ENCODE data around the gene MYOM1.

Gene MYOM1

DNA sequence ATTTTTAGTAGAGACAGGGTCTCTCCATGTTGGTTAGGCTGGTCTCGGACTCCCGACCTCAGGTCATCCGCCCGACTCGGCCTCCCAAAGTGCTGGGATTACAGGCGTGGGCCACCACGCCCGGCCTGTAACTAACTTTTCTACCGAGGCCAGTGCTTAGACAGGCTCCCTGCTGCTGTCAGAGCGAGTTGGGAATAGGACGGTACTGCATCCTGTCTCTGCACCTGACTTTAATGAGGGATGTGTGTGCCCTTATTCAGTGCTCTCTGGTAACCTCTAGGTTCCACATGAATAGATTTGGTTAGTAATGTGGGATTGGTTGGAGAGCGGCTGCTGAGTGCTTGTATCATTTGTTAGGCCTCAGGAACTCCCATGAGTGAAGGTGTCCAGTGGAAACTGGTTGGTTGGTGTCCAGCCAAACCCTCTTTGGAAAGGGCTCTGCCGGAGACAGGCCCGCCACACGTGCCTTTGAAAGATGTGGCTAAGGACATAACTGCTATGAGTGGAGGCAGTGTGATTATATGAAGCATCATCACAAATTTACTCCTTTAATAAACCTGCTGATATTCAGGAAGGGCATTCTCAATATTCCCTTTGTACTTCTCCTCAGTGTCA lies 36.6 kb downstream of the MYOM1 start:
- FAIRE-seq: no peak

DNA sequence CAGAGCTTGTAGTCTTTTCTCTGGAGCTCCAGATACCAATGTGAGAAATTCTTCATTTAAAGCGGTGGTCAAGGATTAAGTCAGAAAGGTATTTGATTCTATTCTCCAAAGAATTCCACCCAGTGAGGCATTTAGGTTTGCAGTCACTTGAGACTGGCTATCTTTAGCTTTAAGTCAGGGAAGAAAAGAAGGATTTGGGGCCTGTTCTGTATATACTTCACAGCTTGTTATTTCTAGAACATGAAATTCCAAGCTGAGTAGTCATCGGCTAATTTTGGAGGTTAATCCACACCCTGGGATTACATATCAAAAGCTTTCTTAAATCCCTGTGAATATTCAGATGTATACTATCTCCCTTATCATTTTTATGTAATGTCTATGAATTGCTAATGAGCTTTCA lies 39.4 kb downstream of the MYOM1 start:
- FAIRE-seq: no peak

DNA sequence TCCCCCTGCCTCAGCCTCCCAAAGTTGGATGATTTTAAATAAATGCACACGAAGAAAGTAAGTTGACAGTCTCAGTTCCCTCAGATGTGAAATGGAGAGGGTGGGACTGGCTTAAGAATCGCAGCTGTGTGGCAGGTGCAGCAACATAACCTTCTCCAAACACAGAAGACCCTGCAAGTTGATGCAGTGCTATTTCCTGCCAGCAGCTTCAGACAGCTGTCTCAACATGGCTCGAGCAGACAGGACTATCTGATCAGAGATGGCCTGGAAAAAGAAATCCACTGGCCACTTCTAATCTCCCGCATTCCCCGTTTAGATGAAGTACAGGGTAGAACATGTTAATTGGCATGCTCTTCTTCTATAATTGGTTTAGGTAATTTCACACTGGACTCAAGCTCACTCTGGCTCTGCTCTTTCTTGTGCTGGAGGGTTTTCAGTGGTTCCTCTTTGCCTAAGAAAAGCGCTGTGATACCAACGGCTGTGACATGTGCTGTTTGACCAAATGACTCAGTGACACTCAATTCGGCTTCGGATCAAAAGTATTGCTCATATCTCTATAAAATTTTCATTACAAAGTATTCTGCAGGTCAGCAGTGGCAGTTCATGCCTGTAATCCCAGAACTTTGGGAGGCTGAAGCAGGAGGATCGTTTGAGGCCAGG lies 40.2 kb downstream of the MYOM1 start:
- no peak for FAIRE-seq

DNA sequence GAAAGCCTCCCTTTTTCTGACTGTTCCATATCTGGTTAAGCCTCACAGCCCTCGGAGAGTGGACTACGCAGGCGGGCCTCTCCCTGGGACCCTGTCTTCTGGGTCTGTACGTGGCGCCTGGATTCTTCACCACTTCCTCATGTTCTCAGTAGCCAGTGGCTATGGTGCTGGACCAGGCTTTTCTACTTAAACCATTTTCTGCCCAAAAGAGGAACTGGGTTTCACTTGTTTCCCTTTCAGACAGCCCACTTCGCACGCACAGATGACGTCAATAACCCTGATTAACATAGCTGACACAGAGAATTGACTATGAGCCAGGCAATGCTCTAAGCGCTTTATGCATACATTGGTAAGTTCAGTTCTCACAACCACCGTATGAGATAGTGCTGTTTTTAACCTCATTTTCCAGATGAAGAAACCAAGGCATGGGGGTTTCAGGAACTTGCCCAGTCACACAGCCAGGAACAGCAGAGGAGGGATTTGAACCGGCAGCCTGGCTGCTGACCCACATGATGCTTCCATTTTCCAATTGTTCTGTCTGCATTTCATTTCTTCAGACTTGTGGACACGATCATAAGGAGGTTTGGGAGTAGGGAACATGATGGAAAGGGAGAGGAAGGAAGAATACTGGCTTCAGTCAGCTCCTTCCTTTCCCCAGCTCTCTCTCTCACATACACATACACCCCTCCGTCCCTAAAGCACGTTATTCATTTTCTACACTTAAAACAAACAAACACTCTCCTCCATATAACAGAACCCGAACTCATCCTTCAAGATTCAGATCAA lies 41.7 kb downstream of the MYOM1 start:
- no peak for FAIRE-seq

DNA sequence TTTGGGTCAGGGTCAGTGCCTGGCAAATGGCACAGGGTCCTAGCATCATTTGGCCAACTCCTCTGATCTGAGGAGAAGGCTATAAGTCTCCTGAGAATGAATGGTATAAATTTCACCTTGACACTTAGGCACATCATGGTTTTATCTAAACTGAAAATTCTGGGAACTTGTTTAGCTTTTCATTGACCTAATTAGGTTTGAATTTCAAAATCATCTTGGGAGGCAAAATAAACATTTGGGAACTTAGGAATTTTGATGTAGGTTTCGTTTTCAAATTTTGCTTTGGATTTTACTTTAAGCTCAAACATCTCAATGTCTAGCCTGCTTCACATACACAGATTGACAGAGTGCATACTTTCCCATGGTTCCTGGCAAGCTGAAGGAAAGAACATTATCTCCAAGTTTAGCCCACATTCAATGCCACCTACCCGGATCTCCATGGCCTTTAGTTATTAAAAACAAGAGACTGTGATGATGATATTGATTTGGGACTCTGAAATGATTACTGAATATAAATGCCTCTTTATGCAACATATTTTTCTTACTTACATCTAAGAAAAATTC lies 44.5 kb downstream of the MYOM1 start:
- no peak for FAIRE-seq

DNA sequence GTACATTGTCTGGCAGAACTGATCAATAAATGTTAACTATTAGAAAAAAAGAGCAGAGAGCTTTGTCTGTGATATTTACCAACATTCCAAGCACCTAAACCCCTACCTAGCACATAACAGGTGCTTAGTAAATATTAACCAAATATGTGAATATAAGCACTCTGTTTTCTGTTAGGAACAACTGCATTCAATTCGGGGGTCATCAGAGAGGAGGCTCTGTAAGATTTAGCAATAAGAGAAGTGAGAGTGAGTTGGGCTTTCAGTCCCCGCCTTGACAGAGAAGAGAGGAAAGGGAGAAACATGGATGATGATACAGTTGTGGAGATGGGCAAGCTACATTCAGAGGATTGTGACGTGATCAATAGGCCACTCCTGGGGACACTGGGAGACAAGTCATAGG lies 47.7 kb downstream of the MYOM1 start:
- no peak for FAIRE-seq

DNA sequence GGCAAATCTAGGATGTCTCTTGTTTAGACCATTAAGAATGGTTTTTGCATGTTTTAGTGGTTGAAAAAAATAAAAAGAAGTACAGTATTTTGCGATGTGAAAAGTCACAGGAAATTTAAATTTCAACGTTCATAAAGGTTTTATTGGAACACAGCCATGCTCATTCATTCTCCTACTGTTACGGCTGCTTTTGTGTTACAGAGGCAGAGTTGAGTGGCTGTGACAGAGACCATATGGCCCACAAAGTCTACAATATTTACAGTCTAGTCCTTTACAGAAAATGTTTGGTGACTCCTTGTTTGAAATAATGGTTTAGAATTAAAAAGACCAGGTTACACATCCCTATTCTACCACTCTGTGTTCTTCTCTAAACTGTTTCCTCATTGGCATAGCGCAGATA lies 48.1 kb downstream of the MYOM1 start:
- FAIRE-seq: no peak

DNA sequence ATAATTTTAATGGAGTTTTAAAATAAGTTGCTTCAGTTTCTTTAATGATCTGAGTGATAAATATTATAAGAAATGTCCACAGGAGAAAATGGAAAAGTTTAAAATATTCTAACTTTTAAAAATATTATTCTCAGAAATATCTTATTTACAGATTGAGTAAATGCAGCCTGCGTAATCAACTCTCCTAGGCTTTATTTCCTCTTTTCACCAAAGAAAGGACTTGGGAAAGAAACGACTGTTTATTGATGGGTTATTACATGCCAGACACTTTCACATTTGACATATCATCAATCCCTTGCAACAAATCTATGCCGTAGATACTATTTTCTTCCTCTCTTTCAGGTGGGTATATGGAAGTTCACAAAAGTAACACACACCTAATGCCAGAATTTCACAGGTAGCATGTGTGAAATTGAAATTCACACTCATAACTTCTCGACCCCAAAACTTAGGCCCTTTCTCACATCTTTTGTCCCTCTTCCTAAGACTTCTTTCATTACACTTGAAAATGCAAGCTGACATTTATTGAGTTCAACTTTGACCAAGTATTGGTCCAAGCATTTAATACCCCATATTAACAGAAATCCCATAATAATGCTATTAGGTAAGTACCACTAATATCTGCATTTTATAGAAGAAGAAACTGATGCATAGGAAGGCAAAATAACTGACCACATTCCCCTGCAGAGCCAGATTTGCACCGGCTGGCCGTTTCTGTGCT lies 49.2 kb downstream of the MYOM1 start:
- no peak for FAIRE-seq

DNA sequence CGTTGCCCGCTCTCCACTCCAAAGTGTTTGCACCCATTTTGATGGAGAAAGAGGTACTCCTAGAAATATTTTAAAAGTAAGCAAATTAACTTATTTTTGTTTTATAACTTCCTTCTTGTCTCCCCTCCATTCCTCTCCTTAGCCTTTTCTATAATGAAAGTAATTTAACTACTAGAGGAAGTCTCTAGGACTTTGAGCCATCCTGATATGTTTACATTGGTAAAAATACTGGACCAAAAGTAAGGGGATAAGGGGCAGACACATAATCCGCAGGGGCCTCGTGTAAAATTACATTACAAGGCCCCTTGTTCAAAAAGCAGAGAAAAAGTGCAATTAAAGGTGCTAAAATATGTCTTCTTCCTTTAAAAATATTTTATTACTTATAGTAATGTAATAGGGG lies 55.4 kb downstream of the MYOM1 start:
- no peak for FAIRE-seq

DNA sequence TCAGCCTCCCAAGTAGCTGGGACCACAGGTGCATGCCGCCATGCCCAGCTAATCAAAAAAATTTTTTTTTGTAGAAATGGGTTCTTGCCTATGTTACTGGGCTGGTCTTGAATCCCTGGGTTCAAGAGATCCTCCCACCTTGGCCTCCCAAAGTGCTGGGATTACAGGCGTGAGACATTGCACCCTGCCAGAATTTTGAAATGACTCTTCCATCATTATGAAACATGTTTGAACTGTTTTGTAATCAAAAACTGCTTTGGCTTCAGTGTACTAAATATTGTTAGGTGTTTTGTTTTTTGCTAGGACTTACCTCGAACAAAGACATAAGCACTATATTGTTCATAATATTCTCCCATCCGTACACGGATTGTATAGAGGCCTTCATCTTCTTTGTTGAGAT lies 55.8 kb downstream of the MYOM1 start:
- FAIRE-seq: no peak

DNA sequence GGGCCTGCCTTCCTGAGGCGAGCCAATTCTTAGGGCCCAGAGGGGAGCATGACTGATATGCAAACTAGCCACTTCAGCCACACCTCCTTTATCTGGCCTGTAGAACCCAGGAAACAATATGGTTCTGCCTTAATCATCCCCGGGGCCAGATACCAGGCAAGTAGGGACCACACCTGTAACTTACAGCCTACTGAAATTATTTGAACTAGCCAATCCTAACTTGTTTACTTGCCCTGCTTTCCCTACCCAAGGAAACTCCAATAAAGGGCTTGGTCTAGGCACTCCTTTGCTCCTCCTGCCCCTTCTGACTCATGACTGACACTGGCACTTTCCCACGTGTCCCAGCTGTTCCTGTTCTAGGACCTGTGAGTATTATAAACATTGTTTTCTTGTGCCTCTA lies 57.6 kb downstream of the MYOM1 start:
- FAIRE-seq: peak; percentile 24

DNA sequence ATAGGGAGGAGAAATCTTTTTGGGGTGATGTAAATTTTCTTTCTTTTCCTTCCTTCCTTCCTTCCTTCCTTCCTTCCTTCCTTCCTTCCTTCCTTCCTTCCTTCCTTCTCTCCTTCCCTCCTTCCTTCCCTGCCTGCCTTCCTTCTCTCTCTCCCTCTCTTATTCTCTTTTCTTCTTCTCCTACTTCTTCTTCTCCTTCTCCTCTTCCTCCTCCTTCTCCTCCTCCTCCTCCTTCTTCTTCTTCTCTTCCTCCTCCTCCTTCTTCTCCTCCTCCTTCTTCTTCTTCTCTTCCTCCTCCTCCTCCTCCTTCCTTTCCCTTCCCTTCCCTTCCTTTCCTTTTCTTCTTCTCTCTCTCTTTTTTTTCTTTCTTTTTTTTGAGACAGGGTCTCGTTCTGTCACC lies 59.9 kb downstream of the MYOM1 start:
- no peak for FAIRE-seq

DNA sequence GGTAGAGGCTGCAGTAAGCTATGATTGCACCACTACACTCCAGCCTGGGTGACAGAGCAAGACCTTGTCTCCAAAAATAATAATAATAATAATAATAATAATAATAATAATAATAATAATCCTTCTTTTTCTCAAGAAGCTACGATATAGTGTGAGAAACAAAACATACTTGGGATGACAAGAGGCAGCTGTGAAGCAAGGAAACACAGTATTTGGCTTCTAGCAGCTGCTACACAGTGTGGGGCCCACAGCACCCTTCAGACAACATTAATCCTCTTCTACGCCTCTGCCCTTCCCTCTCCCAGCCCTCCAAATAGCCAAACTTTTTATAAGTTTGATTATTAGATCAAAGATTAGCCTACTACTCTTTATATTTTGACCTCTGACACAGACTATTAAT lies 62.2 kb downstream of the MYOM1 start:
- FAIRE-seq: no peak

DNA sequence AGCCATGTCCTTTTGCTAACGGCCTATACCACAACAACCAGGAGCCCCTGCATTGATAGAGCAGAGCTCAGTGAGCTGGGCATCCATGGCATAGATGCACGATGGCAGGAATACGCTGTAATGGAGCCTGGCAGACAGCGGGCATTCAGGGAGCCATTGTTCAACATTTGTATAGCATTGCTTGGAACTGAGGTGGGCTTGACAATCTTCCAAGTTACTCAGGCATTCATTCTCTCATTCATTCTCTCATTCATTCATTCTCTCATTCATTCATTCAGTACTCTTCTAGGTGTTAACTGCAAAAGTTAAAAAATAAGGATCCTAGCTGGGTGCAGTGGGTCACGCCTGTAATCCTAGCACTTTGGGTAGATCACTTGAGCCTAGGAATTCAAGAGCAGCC lies 62.7 kb downstream of the MYOM1 start:
- no peak for FAIRE-seq

DNA sequence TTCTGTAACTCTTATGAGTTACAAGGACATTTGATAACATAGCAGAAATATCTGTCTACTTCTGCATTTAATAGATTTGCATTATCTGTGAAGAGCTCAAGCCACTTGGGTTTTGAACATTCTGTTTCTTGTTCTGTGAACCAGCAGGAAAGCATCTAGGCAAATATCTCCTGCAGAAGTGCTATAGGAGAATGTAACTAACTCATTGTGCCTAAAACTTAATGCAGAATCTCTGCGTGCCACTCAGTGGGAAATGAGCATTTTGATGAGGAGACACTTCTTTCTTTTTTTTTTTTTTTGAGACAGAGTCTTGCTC lies 63.5 kb downstream of the MYOM1 start:
- FAIRE-seq: no peak

DNA sequence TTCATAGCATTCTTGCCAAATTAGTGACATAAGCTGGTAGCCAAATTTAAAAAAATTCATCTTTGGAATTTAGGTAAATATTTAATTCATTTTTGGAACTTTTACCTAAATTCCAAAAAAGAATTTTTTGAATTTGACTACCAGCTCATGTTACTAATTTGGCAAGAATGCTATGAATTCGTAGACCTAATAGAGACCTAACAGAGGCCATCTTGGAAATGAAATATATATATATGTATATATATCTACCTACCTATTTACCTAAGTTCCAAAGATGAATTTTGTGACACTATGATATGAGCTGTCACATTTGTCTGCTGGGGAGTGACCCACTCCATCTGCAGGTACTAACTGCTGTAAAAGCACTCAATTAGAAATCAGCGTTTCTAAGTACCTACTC lies 65.6 kb downstream of the MYOM1 start:
- no peak for FAIRE-seq

DNA sequence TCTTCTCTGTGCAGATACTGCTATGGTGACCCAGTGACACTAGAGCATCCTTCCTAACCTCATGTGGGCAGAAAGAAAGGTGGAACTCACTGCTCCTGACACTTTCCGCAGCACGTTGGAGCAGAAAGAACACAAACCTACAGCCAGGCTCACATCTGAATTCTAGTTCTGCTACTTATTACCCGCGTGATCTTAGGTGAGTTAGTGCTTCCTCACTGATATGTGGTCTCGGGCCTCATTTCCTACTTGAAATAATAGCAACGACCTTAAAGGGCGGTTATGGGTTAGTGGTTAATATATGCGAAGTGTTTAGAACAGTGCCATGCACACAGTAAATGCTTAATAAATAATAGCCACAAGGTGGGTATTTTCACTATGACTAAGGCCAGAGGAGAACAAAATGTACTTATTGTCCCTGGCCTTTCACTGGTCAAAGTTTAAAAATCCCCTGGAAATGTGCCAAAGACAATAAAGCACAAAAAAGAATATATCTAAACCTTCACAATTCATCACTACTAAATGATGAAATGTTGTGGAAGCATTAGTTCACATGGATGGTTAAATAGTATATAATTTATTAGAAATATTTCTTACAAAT lies 66.6 kb downstream of the MYOM1 start:
- no peak for FAIRE-seq

DNA sequence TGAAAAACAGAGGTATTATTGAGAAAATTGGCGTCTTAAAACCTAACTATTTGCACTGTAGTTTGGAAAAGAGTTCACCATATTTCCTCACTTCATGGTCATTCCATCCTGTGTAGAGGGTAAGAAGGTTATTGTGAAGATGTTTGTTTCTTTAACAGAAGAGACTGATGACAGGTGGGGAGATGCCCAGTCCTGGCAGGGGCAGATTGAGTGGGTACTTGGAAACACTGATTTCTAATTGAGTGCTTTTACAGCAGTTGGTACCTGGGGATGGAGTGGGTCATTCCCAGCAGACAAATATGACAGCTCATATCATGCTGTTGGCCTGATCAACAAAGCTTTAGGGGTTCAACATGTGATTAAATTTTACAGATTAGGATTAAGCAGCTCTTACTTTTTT lies 67.5 kb downstream of the MYOM1 start:
- no peak for FAIRE-seq

DNA sequence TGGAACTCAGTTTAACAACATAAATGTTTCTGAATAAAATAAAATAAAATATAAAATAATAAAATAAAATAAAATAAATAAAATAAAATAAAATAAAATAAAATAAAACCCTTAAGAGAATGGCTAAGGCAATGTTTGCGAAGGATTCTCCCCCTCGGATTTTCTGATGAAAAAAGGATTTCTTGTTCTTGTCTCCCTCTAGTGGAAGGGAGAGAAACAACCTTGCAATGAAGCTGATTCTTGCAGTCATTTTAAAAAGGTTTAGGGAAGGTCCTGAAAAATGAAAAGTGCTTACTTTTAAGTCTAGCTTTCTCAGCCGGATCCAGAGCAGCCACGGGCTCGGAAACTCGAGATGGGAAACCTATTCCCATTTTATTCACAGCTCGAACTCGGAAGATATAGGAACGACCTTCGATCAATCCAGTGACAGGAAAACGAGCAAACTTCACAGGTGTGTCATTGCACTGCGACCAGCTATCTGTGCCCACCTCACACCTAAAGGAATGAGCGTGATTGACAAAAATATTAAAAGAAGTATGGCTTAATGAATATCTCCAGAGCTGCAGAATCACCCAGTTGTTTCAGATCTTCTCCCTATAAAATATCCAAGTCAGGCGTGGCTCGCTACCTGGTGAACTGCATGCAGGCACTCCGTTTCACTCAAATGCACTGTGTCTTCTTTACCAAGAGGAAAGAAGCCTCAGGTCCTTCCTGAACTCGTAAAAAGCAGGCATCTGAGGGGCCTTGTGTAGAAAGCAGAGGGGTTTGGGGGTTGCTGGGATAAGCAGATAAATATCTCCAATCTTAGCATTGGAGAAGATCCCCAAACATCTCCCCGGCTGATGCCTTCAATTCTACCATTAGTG lies 68.1 kb downstream of the MYOM1 start:
- FAIRE-seq: peak; percentile 90

DNA sequence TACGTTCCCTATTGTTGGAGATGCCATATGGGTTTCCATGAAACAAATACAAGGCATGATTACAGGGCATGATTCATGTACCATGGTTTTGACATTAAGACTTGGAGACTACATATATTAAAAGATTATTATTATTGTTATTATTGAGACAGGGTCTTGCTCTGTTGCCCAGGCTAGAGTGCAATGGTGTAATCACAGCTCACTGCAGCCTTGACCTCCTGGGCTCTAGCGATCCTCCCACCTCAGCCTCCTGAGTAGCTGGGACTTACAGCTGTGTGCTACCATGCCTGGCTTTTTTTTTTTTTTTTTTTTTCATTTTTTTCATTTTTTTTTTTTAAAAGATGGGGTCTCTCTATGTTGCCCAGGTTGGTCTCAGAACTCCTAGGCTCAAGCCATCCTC lies 69.1 kb downstream of the MYOM1 start:
- FAIRE-seq: no peak

DNA sequence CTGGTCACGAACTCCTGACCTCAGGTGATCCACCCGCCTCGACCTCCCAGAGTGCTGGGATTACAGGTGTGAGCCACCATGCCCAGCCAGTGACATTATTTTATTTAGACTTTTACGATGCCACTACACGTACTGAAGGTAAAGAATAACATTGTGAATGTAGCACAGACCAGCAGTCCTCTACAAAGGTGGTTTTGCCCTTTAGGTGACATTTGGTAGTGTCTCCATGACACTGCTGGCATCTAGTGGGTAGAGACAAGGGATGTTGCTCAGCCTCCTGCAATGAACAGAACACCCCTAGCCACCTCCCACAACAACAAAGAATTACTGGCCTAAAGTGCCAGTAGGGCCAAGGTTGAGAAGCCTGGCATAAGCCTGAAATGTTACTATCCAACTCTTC lies 69.5 kb downstream of the MYOM1 start:
- no peak for FAIRE-seq

DNA sequence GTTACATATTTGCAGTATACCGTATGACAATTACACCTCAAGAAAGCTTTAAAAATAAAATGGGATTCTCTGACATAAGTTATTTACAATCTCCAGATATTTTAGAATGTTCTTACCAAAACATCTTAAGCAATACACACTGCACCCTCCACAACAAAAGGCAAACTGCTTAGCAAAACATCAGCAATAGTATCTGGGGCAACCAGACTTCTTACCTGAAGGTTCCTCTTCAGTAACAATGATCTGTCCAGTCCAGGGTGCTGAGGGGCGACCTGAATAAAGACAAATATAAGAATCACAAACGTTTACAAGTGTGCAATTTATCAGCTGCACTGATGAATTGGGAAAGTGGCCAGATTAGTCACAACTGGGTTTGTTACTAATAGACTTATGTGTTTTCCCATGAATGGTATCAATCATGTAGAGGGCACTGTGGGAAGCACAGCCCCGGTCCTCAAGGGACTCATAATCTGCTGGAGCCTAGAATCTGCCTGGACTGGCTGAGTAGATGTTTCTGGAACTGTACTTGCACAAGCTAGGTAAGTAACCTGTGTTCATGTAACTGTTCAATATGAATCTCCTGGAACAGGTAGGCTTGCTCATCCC lies 70.7 kb downstream of the MYOM1 start:
- FAIRE-seq: no peak
